GM10266 (cell line): ENCODE measurements around the gene MED1.
A peak's percentile ranks its signal among the peaks of the same experiment; 100 is the strongest.
"Not testable (repeated sequence)": the region's sequence is repeated elsewhere in the genome, so short reads cannot be mapped to it uniquely, and the experiment has no call there.

ENCODE experiments used
- DNase-seq: peaks from one replicate; pipeline ENCODE4 v3.0.0; 2012; ENCODE audit errors: extremely low spot score
- TF ChIP-seq, protein P1 (sequence below): IDR thresholded peaks from 2 replicates; pipeline ENCODE4 v1.5.1; 2012; ENCODE audit warnings: mild to moderate bottlenecking, low read depth; ENCODE audit not compliant: control insufficient read depth, insufficient read depth; ENCODE audit errors: missing control alignments

The MED1 gene

DNA sequence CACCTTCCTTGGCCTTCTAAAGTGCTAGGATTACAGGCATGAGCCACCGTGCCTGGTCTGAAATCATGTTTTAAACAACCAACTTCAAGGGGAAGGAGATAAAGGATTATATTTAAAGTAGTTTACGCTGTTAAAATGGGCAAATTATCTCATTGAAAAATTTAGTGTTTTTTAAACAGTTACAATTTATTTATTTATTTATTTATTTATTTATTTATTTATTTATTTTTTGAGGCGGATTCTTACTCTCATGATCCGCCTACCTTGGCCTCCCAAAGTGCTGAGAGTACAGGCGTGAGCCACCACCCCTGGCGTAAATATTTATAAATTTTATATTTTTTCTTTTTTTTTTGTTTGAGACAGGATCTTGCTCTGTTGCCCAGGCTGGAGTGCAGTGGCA lies 32.4 kb upstream of the MED1 start:
- DNase-seq = no peak
- TF ChIP-seq, protein P1, sequence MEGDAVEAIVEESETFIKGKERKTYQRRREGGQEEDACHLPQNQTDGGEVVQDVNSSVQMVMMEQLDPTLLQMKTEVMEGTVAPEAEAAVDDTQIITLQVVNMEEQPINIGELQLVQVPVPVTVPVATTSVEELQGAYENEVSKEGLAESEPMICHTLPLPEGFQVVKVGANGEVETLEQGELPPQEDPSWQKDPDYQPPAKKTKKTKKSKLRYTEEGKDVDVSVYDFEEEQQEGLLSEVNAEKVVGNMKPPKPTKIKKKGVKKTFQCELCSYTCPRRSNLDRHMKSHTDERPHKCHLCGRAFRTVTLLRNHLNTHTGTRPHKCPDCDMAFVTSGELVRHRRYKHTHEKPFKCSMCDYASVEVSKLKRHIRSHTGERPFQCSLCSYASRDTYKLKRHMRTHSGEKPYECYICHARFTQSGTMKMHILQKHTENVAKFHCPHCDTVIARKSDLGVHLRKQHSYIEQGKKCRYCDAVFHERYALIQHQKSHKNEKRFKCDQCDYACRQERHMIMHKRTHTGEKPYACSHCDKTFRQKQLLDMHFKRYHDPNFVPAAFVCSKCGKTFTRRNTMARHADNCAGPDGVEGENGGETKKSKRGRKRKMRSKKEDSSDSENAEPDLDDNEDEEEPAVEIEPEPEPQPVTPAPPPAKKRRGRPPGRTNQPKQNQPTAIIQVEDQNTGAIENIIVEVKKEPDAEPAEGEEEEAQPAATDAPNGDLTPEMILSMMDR = no peak

DNA sequence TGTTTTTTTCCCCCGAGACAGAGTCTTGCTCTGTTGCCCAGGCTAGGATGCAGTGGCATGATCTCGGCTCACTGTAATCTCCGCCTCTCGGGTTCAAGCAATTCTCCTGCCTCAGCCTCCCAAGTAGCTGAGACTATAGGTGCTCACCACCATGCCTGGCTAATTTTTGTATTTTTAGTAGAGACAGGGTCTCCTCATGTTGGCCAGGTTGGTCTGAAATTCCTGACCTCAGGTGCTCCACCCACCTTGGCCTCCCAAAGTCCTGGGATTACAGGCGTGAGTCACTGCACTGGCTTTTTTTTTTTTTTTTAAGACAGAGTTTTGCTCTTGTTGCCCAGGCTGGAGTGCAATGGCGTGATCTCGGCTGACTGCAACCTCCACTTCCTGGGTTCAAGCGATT lies 28.6 kb upstream of the MED1 start:
- not testable (repeated sequence) for DNase-seq

DNA sequence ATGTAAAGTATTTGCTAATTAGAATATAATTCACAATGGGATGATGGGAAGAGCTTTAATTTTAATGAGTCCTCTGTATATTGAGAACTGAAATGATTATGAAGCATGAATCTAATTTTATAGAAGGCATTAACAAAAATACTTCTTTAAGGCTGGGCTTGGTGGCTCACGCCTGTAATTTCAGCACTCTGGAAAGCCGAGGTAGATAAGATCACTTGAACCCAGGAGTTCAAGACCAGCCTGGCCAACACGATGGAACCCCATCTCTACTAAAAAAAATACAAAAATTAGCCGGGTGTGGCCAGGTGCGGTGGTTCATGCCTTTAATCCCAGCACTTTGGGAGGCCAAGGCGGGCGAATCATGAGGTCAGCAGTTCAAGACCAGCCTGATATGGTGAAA lies 22.2 kb upstream of the MED1 start:
- no peak for DNase-seq

DNA sequence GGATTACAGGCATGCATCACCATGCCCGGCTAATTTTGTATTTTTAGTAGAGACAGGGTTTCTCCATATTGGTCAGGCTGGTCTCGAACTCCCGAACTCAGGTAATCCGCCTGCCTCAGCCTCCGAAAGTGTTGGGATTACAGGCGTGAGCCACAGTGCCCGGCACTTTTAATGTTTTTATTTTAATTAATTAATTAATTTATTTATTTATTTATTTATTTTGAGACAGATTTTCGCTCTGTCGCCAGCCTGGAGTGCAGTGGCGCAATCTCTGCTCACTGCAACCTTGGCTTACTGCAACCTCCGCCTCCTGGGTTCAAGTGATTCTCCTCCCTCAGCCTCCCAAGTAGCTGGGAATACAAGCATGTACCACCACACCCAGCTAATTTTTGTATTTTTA lies 17.5 kb upstream of the MED1 start:
- not testable (repeated sequence) for DNase-seq

More for the DNA sequence above, 22.2 kb upstream of the MED1 start:
- TF ChIP-seq, protein P1 = no peak

DNA sequence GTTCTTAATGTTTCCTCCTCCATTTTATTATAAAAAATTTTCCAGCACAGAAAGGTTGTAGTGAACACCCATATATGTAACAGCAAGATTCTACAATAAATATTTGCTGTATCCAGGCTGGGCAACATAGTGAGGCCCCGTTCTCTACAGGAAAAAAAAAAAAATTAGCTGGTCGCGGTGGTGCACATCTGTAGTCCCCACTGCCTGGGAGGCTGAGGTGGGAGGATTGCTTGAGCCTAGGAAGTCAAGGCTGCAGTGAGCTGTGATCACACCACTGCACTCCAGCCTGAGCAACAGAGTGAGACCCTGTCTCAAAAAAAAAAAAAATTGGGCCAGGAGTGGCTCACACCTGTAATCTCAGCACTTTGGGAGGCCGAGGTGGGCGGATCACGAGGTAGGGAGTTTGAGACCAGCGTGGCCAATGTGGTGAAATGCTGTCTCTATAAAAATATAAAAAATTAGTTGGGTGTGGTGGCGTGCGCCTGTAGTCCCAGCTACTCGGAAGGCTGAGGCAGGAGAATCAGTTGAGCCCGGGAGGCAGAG lies 13.6 kb upstream of the MED1 start:
- not testable (repeated sequence) for DNase-seq

DNA sequence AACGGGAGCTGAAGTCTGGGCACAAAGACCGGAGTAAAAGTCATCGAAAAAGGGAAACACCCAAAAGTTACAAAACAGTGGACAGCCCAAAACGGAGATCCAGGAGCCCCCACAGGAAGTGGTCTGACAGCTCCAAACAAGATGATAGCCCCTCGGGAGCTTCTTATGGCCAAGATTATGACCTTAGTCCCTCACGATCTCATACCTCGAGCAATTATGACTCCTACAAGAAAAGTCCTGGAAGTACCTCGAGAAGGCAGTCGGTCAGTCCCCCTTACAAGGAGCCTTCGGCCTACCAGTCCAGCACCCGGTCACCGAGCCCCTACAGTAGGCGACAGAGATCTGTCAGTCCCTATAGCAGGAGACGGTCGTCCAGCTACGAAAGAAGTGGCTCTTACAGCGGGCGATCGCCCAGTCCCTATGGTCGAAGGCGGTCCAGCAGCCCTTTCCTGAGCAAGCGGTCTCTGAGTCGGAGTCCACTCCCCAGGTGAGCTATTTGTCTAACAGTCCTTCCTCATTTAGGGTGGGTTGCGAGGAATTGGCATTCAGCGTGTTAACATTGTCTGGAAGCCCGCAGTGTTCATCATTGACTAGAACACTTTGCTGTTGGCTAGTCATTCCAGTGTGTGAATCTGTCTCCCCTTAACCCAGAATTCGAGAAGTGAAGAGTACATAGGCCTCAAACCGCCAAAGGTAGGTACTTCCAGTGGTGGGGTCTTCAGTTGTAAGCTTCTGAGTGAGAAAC lies 11.7 kb upstream of the MED1 start:
- TF ChIP-seq, protein P1 = no peak
- DNase-seq = no peak

DNA sequence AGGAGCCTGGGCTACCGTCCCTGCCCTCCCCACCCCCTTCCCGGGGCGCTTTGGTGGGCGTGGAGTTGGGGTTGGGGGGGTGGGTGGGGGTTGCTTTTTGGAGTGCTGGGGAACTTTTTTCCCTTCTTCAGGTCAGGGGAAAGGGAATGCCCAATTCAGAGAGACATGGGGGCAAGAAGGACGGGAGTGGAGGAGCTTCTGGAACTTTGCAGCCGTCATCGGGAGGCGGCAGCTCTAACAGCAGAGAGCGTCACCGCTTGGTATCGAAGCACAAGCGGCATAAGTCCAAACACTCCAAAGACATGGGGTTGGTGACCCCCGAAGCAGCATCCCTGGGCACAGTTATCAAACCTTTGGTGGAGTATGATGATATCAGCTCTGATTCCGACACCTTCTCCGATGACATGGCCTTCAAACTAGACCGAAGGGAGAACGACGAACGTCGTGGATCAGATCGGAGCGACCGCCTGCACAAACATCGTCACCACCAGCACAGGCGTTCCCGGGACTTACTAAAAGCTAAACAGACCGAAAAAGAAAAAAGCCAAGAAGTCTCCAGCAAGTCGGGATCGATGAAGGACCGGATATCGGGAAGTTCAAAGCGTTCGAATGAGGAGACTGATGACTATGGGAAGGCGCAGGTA lies 11.0 kb upstream of the MED1 start:
- no peak for DNase-seq
- TF ChIP-seq, protein P1 = no peak

DNA sequence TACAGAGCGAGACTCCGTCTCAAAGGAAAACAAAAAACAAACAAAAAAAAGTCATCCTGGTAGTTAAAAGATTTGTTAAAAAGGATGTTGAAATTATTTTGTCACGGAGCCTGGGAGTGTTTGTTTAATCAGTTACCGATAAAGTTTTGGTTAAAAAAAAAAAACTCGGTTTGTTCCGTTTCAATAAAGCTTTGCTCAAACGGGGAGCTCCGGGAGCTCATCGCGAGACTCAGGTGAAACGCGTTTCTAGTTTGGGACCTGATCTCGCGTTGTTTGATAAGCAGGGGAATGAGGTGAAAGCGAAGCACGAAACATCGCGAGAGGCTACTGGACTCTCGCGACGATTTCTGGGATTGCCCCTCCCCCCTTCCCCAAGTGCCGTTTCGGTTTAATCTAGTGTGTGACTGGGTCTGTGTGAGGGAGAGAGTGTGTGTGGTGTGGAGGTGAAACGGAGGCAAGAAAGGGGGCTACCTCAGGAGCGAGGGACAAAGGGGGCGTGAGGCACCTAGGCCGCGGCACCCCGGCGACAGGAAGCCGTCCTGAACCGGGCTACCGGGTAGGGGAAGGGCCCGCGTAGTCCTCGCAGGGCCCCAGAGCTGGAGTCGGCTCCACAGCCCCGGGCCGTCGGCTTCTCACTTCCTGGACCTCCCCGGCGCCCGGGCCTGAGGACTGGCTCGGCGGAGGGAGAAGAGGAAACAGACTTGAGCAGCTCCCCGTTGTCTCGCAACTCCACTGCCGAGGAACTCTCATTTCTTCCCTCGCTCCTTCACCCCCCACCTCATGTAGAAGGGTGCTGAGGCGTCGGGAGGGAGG lies 10.3 kb upstream of the MED1 start, which contains the start of gene CDK12:
TSS of gene CDK12 (plus strand) at position 374 of the 813 bp plus-strand sequence. CDS start 586 bp downstream, outside the sequence.
- peak; percentile 95 for DNase-seq
- TF ChIP-seq, protein P1 = no peak
